Activated CD4-positive, alpha-beta memory T cell treated with anti-CD3 and anti-CD28 coated beads, Interleukin-2, amount 10 ng/mL, durations not matched to agents 7 days and 5 days (primary cell): Measurements from ENCODE around the gene THADA. TPM values are rescaled to one million over a fixed set of nuclear protein-coding genes. Genes with fewer than 3 reads are reported as not detected.

Experiments used
- CTCF ChIA-PET: fragments of 350-600 bp; sonication (Branson Sonifier 250); formaldehyde crosslinking; loops from one replicate; lab custom pipeline; 2021; ENCODE audit warnings: antibody characterized with exemption, inconsistent platforms; lab: Charles Lee
- POLR2A ChIA-PET: fragments of 350-600 bp; sonication (Branson Sonifier 250); formaldehyde crosslinking; loops from one replicate; lab custom pipeline; 2021; ENCODE audit warnings: antibody characterized with exemption; lab: Charles Lee
- DNase-seq: peaks from one replicate; pipeline ENCODE4 v3.0.0-alpha.2; 2020
- H3K27ac Mint-ChIP-seq: one replicate; pipeline ENCODE4 v1.8.0; 2021; ENCODE audit warnings: mild to moderate bottlenecking, mixed read lengths
- H3K27me3 Mint-ChIP-seq: one replicate; pipeline ENCODE4 v1.8.0; 2021; ENCODE audit warnings: mixed read lengths
- H3K36me3 Mint-ChIP-seq: one replicate; pipeline ENCODE4 v1.8.0; 2021; ENCODE audit warnings: low read depth, mixed read lengths
- H3K4me1 Mint-ChIP-seq: one replicate; pipeline ENCODE4 v1.8.0; 2021; ENCODE audit warnings: mixed read lengths
- H3K4me3 Mint-ChIP-seq: one replicate; pipeline ENCODE4 v1.8.0; 2021; ENCODE audit warnings: mild to moderate bottlenecking, mixed read lengths
- H3K9me3 Mint-ChIP-seq: one replicate; pipeline ENCODE4 v1.8.0; 2021; ENCODE audit warnings: mixed read lengths
- total RNA-seq, 2 experiments: library from RNA; stranded (reverse); gene quantifications; one replicate each; pipeline ENCODE4 v1.2.3, GENCODE V29; 2021

THADA gene
- total RNA-seq, 2 experiments from 2014 or later = 21.6 to 25.8 TPM

- ChIA-PET POLR2A (no interaction called here), CTCF (no interaction called here)
- H3K9me3 Mint-ChIP-seq = no peaks in the 10 kb centered on the region
- DNase-seq = no peak
- peaks cover 17% of the 10 kb centered on the region for H3K4me1 Mint-ChIP-seq
- H3K27ac Mint-ChIP-seq = no peak overlapping the region
- peaks cover 20% of the 10 kb centered on the region for H3K36me3 Mint-ChIP-seq
- no peaks in the 10 kb centered on the region for H3K27me3 Mint-ChIP-seq
- H3K4me3 Mint-ChIP-seq = no peak overlapping the region
Observed at GRCh38 chr2:43317194-43317593, 278.6 kb downstream of the THADA start.

DNA sequence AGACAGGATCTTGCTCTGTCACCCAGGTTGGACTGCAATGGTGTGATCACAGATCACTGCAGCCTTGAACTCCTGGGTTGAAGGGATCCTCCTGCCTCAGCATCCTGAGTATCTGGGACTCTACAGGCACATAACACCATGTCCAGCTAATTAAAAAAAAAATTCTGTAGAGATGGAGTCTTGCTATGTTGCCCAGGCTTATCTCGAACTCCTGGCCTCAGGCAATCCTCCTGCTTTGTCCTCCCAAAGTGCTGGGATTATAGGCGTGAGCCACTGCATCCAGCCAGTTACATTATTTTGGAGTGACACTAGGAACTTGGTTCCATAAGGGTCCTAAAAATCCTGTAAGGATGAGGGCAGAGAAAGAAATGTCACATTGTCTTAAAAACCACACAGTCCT is 280.4 kb downstream of the THADA start:
- Mint-ChIP-seq H3K4me1 (peaks cover 17% of the 10 kb centered on the region), H3K36me3 (peaks cover 12% of the 10 kb centered on the region), H3K9me3 (no peaks in the 10 kb centered on the region), H3K27me3 (no peaks in the 10 kb centered on the region), H3K4me3 (no peak overlapping the region), H3K27ac (no peak overlapping the region)
- DNase-seq = no peak
- ChIA-PET CTCF (no interaction called here), POLR2A (no interaction called here)

- Mint-ChIP-seq H3K27ac (no peak overlapping the region), H3K4me3 (no peak overlapping the region), H3K27me3 (no peaks in the 10 kb centered on the region), H3K9me3 (no peaks in the 10 kb centered on the region), H3K36me3 (peaks cover 5% of the 10 kb centered on the region), H3K4me1 (peaks cover 17% of the 10 kb centered on the region)
- POLR2A ChIA-PET = no interaction called here
- CTCF ChIA-PET = no interaction called here
- no peak for DNase-seq
Observed at GRCh38 chr2:43314299-43314927, 281.4 kb downstream of the THADA start.

DNA sequence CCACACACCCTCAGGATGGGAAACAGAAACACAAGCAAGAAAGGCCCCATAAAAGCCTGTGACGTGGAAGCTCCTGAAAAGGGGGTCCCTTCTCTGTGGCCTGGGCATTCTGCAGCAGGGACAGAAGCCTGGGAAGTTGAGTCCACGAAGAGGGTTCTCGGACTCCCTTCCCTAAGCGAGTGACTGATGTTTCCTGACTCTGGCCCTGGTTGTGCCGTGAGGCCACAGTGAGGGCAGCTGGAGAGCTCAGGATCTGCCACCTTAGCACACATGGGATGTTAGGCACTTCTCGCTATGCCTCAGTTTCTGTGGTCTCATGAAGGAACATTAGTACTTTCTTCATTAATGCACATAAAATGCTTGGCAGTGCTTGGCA is 282.2 kb downstream of the THADA start:
- H3K4me1 Mint-ChIP-seq = peaks cover 17% of the 10 kb centered on the region
- no peak overlapping the region for H3K27ac Mint-ChIP-seq
- no peak overlapping the region for H3K4me3 Mint-ChIP-seq
- CTCF ChIA-PET = no interaction called here
- no peak for DNase-seq
- H3K36me3 Mint-ChIP-seq = peaks cover 6% of the 10 kb centered on the region
- peaks cover 2% of the 10 kb centered on the region for H3K9me3 Mint-ChIP-seq
- no peaks in the 10 kb centered on the region for H3K27me3 Mint-ChIP-seq
- POLR2A ChIA-PET = no interaction called here

GRCh38 chr2:43312755-43313641 is 282.8 kb downstream of the THADA start:
- no peak overlapping the region for H3K27ac Mint-ChIP-seq
- H3K4me3 Mint-ChIP-seq = no peak overlapping the region
- H3K27me3 Mint-ChIP-seq = no peaks in the 10 kb centered on the region
- H3K4me1 Mint-ChIP-seq = peaks cover 17% of the 10 kb centered on the region
- ChIA-PET POLR2A (no interaction called here), CTCF (interaction anchor here (0.7 to 1.2 kb wide), 3 partner anchors 84 to 786 kb away, joined by 3 read pairs; no protein-coding TSS in a partner anchor)
- DNase-seq = no peak
- peaks cover 8% of the 10 kb centered on the region for H3K36me3 Mint-ChIP-seq
- peaks cover 2% of the 10 kb centered on the region for H3K9me3 Mint-ChIP-seq

- ChIA-PET CTCF (no interaction called here), POLR2A (no interaction called here)
- H3K4me3 Mint-ChIP-seq = no peak overlapping the region
- no peak for DNase-seq
- H3K36me3 Mint-ChIP-seq = peaks cover 8% of the 10 kb centered on the region
- no peaks in the 10 kb centered on the region for H3K27me3 Mint-ChIP-seq
- H3K4me1 Mint-ChIP-seq = peaks cover 16% of the 10 kb centered on the region
- peaks cover 2% of the 10 kb centered on the region for H3K9me3 Mint-ChIP-seq
- H3K27ac Mint-ChIP-seq = no peak overlapping the region
Observed at GRCh38 chr2:43311276-43311675, 284.6 kb downstream of the THADA start.

GRCh38 chr2:43309935-43310334 is 285.9 kb downstream of the THADA start:
- H3K9me3 Mint-ChIP-seq = peaks cover 2% of the 10 kb centered on the region
- peaks cover 13% of the 10 kb centered on the region for H3K4me1 Mint-ChIP-seq
- no peak overlapping the region for H3K4me3 Mint-ChIP-seq
- ChIA-PET POLR2A (no interaction called here), CTCF (no interaction called here)
- peaks cover 13% of the 10 kb centered on the region for H3K36me3 Mint-ChIP-seq
- H3K27ac Mint-ChIP-seq = no peak overlapping the region
- H3K27me3 Mint-ChIP-seq = no peaks in the 10 kb centered on the region
- DNase-seq = no peak

GRCh38 chr2:43307973-43308372 is 287.9 kb downstream of the THADA start:
- Mint-ChIP-seq H3K4me3 (no peak overlapping the region), H3K27ac (no peak overlapping the region), H3K4me1 (peaks cover 18% of the 10 kb centered on the region), H3K36me3 (peaks cover 13% of the 10 kb centered on the region), H3K9me3 (peaks cover 2% of the 10 kb centered on the region), H3K27me3 (no peaks in the 10 kb centered on the region)
- ChIA-PET POLR2A (no interaction called here), CTCF (no interaction called here)
- DNase-seq = no peak

- POLR2A ChIA-PET = no interaction called here
- CTCF ChIA-PET = no interaction called here
Observed at GRCh38 chr2:43307046-43307445, 288.8 kb downstream of the THADA start.

DNA sequence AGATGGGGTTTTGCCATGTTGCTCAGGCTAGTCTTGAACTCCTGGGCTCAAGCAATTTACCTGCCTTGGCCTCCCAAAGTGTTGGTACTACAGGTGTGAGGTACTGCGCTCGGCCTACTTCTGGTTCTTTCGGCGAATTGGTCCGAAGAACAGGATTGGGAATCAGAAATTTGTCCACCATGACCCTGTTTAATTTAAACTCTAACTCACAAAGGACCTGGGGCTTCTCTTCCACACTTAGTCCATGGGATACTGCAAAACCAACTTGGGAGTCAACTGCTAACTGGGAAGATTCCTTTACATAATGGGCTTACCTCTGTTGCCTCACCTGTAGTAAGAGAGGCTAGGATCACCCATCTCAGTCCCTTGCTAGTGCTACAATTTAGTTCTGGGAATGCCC is 289.6 kb downstream of the THADA start:
- no peak overlapping the region for H3K4me3 Mint-ChIP-seq
- ChIA-PET POLR2A (no interaction called here), CTCF (no interaction called here)
- no peak overlapping the region for H3K27ac Mint-ChIP-seq
- peaks cover 13% of the 10 kb centered on the region for H3K36me3 Mint-ChIP-seq
- peaks cover 2% of the 10 kb centered on the region for H3K9me3 Mint-ChIP-seq
- H3K27me3 Mint-ChIP-seq = no peaks in the 10 kb centered on the region
- peaks cover 28% of the 10 kb centered on the region for H3K4me1 Mint-ChIP-seq
- no peak for DNase-seq

More at GRCh38 chr2:43307046-43307445, 288.8 kb downstream of the THADA start:
- H3K9me3 Mint-ChIP-seq = peaks cover 2% of the 10 kb centered on the region
- no peak overlapping the region for H3K27ac Mint-ChIP-seq
- H3K4me3 Mint-ChIP-seq = no peak overlapping the region
- H3K4me1 Mint-ChIP-seq = peaks cover 24% of the 10 kb centered on the region
- DNase-seq = no peak
- H3K27me3 Mint-ChIP-seq = no peaks in the 10 kb centered on the region
- peaks cover 13% of the 10 kb centered on the region for H3K36me3 Mint-ChIP-seq

- H3K4me3 Mint-ChIP-seq = no peak overlapping the region
- peaks cover 2% of the 10 kb centered on the region for H3K9me3 Mint-ChIP-seq
- POLR2A ChIA-PET = no interaction called here
- CTCF ChIA-PET = no interaction called here
- DNase-seq = no peak
- H3K27me3 Mint-ChIP-seq = no peaks in the 10 kb centered on the region
- H3K27ac Mint-ChIP-seq = no peak overlapping the region
- peaks cover 13% of the 10 kb centered on the region for H3K36me3 Mint-ChIP-seq
- H3K4me1 Mint-ChIP-seq = peaks cover 33% of the 10 kb centered on the region
Observed at GRCh38 chr2:43305517-43305916, 290.3 kb downstream of the THADA start.

- CTCF ChIA-PET = no interaction called here
- H3K27me3 Mint-ChIP-seq = no peaks in the 10 kb centered on the region
- peaks cover 2% of the 10 kb centered on the region for H3K9me3 Mint-ChIP-seq
- H3K4me3 Mint-ChIP-seq = no peak overlapping the region
- no peak for DNase-seq
- H3K4me1 Mint-ChIP-seq = peaks cover 36% of the 10 kb centered on the region
- H3K36me3 Mint-ChIP-seq = peaks cover 13% of the 10 kb centered on the region
- POLR2A ChIA-PET = no interaction called here
- no peak overlapping the region for H3K27ac Mint-ChIP-seq
Observed at GRCh38 chr2:43305012-43305411, 290.8 kb downstream of the THADA start.

DNA sequence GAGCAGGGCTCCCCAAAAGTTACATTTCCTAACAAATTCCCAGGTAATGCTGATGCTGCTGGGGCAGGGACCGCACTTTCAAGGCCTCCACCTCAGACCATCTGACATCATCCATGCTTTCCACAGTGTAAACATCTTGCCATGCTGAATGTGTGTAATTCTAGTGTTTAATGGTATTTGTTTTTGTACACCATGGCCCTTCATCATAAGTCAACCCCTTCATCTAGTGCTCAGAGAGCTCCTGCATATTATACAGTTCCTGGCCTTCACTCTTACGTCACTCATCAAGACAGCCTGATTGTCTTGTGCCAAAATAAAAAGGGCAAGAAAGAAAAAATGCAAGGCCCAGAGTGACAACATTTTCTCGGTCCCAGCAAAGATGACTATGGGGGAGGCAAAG is 291.9 kb downstream of the THADA start:
- H3K27me3 Mint-ChIP-seq = no peaks in the 10 kb centered on the region
- ChIA-PET POLR2A (interaction anchor here (1.5 kb wide), 1 partner anchor 10 kb away, joined by 6 read pairs; no protein-coding TSS in a partner anchor), CTCF (no interaction called here)
- H3K4me1 Mint-ChIP-seq = peaks cover 36% of the 10 kb centered on the region
- peaks cover 7% of the 10 kb centered on the region for H3K36me3 Mint-ChIP-seq
- no peaks in the 10 kb centered on the region for H3K9me3 Mint-ChIP-seq
- no peak overlapping the region for H3K4me3 Mint-ChIP-seq
- no peak overlapping the region for H3K27ac Mint-ChIP-seq
- no peak for DNase-seq
